ENCODE data around the gene HIPK2.

The HIPK2 gene

DNA sequence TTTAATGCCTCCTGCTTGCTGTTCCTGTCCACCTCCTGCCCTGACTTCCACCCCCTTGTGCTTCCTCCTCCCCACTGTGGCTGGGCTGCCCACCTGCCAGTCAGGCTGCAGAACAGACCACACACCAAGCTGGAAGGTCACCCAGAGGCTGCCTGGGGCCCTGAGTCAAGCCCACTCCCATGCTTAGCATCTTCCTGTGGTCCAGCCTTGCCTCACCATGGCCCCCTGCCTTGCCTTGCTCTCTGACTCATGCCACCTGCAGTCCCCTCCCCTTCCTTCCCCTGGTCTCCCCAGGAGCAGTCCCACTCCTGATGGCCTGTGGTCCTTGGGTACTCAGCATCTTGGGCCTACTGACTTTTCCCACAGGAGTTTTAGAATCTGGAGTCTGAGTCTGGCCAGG is 252.0 kb downstream of the HIPK2 start:
- no peak overlapping the region for H3K4me3 ChIP-seq (ENCODE audit: low read depth, low read length)
- DNase-seq (ENCODE audit: low read depth), result no peak
- TF ChIP-seq, protein P1, sequence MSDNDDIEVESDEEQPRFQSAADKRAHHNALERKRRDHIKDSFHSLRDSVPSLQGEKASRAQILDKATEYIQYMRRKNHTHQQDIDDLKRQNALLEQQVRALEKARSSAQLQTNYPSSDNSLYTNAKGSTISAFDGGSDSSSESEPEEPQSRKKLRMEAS (IDR thresholded peaks at IDR 0.05; ENCODE audit: low read depth, low read length), result no peak
- TF ChIP-seq, protein P2, sequence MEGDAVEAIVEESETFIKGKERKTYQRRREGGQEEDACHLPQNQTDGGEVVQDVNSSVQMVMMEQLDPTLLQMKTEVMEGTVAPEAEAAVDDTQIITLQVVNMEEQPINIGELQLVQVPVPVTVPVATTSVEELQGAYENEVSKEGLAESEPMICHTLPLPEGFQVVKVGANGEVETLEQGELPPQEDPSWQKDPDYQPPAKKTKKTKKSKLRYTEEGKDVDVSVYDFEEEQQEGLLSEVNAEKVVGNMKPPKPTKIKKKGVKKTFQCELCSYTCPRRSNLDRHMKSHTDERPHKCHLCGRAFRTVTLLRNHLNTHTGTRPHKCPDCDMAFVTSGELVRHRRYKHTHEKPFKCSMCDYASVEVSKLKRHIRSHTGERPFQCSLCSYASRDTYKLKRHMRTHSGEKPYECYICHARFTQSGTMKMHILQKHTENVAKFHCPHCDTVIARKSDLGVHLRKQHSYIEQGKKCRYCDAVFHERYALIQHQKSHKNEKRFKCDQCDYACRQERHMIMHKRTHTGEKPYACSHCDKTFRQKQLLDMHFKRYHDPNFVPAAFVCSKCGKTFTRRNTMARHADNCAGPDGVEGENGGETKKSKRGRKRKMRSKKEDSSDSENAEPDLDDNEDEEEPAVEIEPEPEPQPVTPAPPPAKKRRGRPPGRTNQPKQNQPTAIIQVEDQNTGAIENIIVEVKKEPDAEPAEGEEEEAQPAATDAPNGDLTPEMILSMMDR (IDR thresholded peaks at IDR 0.05; ENCODE audit: low read depth, low read length), result no peak
- TF ChIP-seq POLR2A (IDR thresholded peaks at IDR 0.05; ENCODE audit: extremely low read depth, insufficient read length) (no peak), MYC (IDR thresholded peaks at IDR 0.05; ENCODE audit: low read depth, low read length) (no peak)

DNA sequence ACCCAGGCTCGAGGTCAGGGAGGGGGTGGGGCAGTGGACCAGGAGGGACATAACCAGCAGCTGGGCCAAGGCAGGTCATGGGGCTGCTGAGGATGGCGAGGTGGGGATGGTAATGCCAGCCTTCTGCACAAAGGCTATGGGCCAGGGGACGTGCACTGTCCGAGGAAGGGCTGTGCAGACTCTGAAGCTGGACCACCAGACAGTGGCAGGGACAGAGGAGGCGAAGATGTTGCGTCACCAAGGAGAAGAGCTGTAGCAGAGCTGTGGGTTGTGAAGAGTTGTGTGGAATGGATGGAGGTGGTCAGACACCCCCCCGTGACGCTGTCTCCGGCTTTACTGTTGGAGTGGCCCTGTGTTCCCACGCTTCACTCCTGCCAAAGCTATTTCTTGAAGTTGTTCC is 252.6 kb downstream of the HIPK2 start:
- no peak overlapping the region for H3K4me3 ChIP-seq (ENCODE audit: low read depth, low read length)
- no peak for TF ChIP-seq MYC (IDR thresholded peaks at IDR 0.05; ENCODE audit: low read depth, low read length)
- no peak for TF ChIP-seq POLR2A (IDR thresholded peaks at IDR 0.05; ENCODE audit: extremely low read depth, insufficient read length)
- TF ChIP-seq, protein P1 (IDR thresholded peaks at IDR 0.05; ENCODE audit: low read depth, low read length), result no peak
- TF ChIP-seq, protein P2 (IDR thresholded peaks at IDR 0.05; ENCODE audit: low read depth, low read length), result no peak

DNA sequence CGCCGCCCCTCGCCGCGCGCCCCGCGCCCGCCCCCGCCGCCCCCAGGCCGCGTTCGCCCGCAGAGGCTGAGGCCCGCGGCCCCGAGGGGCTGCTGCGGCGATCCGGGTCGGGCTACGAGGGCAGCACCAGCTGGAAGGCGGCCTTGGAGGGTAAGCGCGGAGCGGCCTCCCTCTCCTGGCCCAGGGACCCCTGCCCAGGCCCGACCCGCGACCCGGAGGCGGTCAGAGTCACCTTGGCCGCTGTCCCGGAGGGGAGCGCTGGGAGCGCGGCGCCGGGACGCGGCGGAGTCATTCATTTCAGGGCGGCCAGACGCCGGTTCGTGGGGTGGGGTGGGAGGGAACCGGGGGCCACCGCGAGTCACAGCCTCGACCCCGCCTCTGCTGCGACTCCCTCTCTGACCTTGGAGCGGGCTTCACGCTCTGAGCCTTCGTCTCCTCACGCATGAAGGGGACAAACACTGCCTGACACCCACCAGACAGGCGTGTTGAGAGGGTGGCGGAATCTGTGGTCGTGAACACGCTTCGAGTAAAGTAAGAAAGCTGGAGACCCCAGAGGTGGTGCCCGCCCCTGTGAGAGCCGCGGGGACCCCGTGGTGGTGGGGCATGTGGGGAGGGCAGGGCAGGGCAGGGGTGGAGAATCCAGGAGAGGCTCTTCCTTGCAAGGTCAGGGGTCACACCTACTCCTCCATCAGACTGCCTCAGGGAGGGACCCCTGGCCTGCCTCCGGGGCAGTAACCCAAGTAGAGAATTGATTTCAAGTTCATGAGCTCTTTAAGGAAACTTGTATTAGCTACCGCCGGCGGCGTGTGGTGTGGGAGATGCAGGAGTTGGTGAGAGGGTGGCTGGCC is 253.6 kb downstream of the HIPK2 start:
- no peak for DNase-seq (ENCODE audit: low read depth)
- no peak overlapping the region for H3K4me3 ChIP-seq (ENCODE audit: low read depth, low read length)
- TF ChIP-seq, protein P2 (IDR thresholded peaks at IDR 0.05; ENCODE audit: low read depth, low read length), result no peak
- TF ChIP-seq, protein P1 (IDR thresholded peaks at IDR 0.05; ENCODE audit: low read depth, low read length), result no peak
- no peak for TF ChIP-seq POLR2A (IDR thresholded peaks at IDR 0.05; ENCODE audit: extremely low read depth, insufficient read length)
- TF ChIP-seq MYC (IDR thresholded peaks at IDR 0.05; ENCODE audit: low read depth, low read length), result no peak

More for the DNA sequence above, 252.6 kb downstream of the HIPK2 start:
- no peak for DNase-seq (ENCODE audit: low read depth)

DNA sequence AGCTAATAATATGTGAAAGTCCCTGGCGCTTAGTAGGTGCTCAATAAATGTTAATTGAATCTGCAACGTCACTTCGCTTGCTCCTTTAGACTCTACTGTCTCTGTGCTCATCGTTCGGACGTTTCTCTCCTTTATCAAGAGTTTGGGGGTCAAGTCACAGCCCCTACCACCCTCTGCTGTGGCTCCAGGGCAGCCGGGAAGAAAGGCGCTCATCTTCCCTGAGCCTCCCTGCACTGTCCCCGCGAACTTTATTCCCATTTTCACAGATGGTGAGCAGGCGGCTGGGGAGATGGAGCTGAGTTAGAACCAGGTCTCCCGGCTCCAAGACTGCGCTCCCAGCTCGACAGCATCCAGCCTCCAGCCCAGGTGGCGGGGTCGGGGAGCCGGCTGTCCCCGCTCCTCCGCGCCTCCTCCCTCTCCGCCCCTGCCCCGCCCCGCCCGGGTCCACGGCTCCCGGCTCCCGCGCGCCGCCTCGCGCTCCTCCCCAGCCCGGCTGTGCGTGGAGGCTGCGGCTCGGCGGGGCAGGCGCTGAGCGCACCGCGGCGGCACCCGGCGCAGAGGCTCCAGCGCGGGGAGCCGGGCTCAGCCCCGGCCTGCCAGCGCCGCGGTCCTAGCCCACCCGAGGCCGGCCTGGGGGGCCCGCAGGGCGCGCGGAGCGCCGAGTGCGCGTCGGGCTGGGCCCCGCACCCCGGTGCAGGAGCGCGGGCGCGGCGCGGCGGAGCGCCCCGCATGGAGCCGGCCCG is 254.4 kb downstream of the HIPK2 start, which contains the start of gene CLEC2L:
Gene CLEC2L, plus strand, starts transcription at position 487 of the 743 bp plus-strand sequence. Its CDS starts 243 bp downstream, at position 730.
- no peak for DNase-seq (ENCODE audit: low read depth)
- H3K4me3 ChIP-seq (ENCODE audit: low read depth, low read length), result no peak within 1 kb of the TSS

DNA sequence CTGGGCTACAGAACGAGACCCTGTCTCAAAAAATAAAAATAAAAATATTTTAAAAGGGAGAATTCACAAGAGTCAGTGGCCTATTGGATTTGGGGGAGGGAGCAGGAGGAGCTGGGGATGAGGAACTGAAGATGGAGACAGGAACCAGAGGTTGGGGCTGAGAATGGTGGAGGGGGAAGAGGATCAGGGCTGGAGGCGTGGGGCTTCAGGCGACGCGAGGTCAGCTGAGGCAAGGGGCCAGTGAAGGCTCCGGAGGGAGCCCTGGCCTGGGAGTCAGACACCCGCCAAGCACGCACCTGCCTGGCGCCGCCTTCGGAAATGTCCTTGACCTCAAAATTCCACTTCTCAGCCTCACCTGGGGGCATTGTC is 255.0 kb downstream of the HIPK2 start:
- no peak for TF ChIP-seq MYC (IDR thresholded peaks at IDR 0.05; ENCODE audit: low read depth, low read length)
- TF ChIP-seq, protein P2 (IDR thresholded peaks at IDR 0.05; ENCODE audit: low read depth, low read length), result no peak
- H3K4me3 ChIP-seq (ENCODE audit: low read depth, low read length), result no peak overlapping the region
- no peak for DNase-seq (ENCODE audit: low read depth)

More for the DNA sequence above, 254.4 kb downstream of the HIPK2 start, which contains the start of gene CLEC2L:
- TF ChIP-seq, protein P1 (IDR thresholded peaks at IDR 0.05; ENCODE audit: low read depth, low read length), result no peak
- TF ChIP-seq MYC (IDR thresholded peaks at IDR 0.05; ENCODE audit: low read depth, low read length), result no peak
- TF ChIP-seq, protein P2 (IDR thresholded peaks at IDR 0.05; ENCODE audit: low read depth, low read length), result no peak
- no peak for TF ChIP-seq POLR2A (IDR thresholded peaks at IDR 0.05; ENCODE audit: extremely low read depth, insufficient read length)

All from NB4 (cell line).